Activated CD8-positive, alpha-beta T cell treated with anti-CD3 and anti-CD28 coated beads, Interleukin-2, amount 10 ng/mL, durations not matched to agents 7 days and 5 days (primary cell): ENCODE data around the gene CDCA8. TPM values are rescaled to one million over a fixed set of nuclear protein-coding genes. Genes with fewer than 3 reads are reported as not detected.
A peak's percentile ranks its signal among the peaks of the same experiment; 100 is the strongest.

ENCODE experiments used
- ATAC-seq: fragments of 150-1000 bp; cut with Tn5 transposase; one replicate; pipeline ENCODE4 v1.10.0; 2021; ENCODE audit warnings: moderate library complexity
- CTCF ChIA-PET: fragments of 350-600 bp; sonication (Branson Sonifier 250); formaldehyde crosslinking; loops from one replicate; lab custom pipeline; 2021; ENCODE audit warnings: antibody characterized with exemption; lab: Charles Lee
- POLR2A ChIA-PET: fragments of 350-600 bp; sonication (Branson Sonifier 250); formaldehyde crosslinking; loops from one replicate; lab custom pipeline; 2021; ENCODE audit warnings: antibody characterized with exemption; lab: Charles Lee
- DNase-seq: peaks from one replicate; pipeline ENCODE4 v3.0.0-alpha.2; 2020
- H3K27ac Mint-ChIP-seq: one replicate; pipeline ENCODE4 v1.8.0; 2021; ENCODE audit warnings: mild to moderate bottlenecking, mixed read lengths
- H3K27me3 Mint-ChIP-seq: one replicate; pipeline ENCODE4 v1.8.0; 2021; ENCODE audit warnings: low read depth, mixed read lengths
- H3K36me3 Mint-ChIP-seq: one replicate; pipeline ENCODE4 v1.8.0; 2021; ENCODE audit warnings: low read depth, mixed read lengths
- H3K4me1 Mint-ChIP-seq: one replicate; pipeline ENCODE4 v1.8.0; 2021; ENCODE audit warnings: low read depth, mixed read lengths
- H3K4me3 Mint-ChIP-seq: one replicate; pipeline ENCODE4 v1.8.0; 2021; ENCODE audit warnings: mild to moderate bottlenecking, mixed read lengths
- H3K9me3 Mint-ChIP-seq: one replicate; pipeline ENCODE4 v1.8.0; 2022; ENCODE audit warnings: mixed read lengths; ENCODE audit not compliant: insufficient read depth
- total RNA-seq, 2 experiments: library from RNA; stranded (reverse); gene quantifications; one replicate each; pipeline ENCODE4 v1.2.3, GENCODE V29; 2021

Gene CDCA8
- total RNA-seq, 2 experiments from 2014 or later, result 97.3 to 102 TPM

DNA sequence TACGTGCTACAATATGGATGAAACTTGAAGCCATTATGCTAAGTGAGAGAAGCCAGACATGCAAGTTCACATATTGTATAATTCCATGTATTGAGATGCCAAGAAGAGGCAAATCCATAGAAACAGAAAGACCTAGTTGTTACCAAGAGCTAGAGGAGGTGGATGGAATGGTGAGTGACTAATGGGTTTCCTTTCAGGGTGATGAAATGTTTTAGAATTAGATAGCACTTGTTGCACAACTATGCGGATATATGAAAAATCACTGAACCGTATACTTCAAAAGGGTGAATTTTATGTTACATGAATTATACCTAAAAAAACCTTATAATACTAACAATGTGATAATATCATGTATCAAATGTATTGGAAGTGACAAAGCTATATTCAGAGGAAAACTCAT, 54.5 kb downstream of the CDCA8 start:
- DNase-seq, result no peak
- ChIA-PET POLR2A (no interaction called here), CTCF (interaction anchor here (0.7 kb wide), 1 partner anchor 325 kb away, joined by 3 read pairs; no protein-coding TSS in a partner anchor)
- Mint-ChIP-seq H3K36me3 (no peaks in the 10 kb centered on the region), H3K9me3 (no peaks in the 10 kb centered on the region), H3K27ac (no peak overlapping the region), H3K27me3 (peaks cover 21% of the 10 kb centered on the region), H3K4me3 (no peak overlapping the region), H3K4me1 (no peaks in the 10 kb centered on the region)
- no peak for ATAC-seq

DNA sequence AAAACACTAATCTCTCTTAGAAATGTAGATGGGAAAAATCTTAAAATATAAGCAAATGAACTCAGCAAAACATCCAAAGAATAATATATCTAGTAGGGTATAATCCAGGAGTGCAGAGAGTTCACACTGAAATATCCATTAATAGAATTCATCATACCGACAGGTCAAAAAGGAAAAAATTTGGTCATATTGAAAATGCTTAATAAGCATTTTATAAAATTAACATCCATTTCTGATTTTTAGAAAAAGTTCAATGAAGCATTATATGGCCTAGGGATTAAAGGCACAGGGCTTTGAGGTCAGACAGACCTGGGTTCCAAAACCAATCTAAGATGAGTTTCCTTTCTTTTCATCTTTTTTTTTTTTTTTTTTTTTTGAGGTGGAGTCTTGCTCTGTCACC, 56.2 kb downstream of the CDCA8 start:
- ChIA-PET CTCF (no interaction called here), POLR2A (no interaction called here)
- Mint-ChIP-seq H3K36me3 (no peaks in the 10 kb centered on the region), H3K4me1 (peaks cover 6% of the 10 kb centered on the region), H3K4me3 (no peak overlapping the region), H3K27me3 (peaks cover 29% of the 10 kb centered on the region), H3K9me3 (no peaks in the 10 kb centered on the region), H3K27ac (no peak overlapping the region)
- no peak for ATAC-seq
- no peak for DNase-seq

DNA sequence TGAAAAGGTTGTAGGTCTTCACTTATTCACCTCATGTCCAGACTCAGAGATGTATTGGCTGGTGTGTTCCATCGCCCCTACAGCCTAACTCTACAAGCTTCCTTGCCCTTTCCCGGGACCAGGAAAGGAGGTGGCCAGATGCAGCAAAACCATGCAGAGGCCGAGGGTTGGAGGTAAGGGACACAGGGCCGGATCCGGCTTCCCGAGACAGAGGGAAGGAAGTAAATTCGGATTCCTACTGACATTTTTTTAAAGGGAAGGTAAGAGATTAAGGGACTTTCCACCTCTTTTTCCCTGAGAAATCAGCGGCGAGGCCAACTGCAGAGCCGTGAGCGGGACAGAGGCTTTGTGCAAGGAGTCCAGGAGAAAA, 59.9 kb downstream of the CDCA8 start:
- ATAC-seq, result no peak
- no peak for DNase-seq
- Mint-ChIP-seq H3K4me3 (peak overlapping the region; percentile 42), H3K36me3 (no peaks in the 10 kb centered on the region), H3K9me3 (no peaks in the 10 kb centered on the region), H3K4me1 (peaks cover 7% of the 10 kb centered on the region), H3K27me3 (peaks cover 44% of the 10 kb centered on the region), H3K27ac (no peak overlapping the region)
- POLR2A ChIA-PET, result no interaction called here
- CTCF ChIA-PET, result no interaction called here

DNA sequence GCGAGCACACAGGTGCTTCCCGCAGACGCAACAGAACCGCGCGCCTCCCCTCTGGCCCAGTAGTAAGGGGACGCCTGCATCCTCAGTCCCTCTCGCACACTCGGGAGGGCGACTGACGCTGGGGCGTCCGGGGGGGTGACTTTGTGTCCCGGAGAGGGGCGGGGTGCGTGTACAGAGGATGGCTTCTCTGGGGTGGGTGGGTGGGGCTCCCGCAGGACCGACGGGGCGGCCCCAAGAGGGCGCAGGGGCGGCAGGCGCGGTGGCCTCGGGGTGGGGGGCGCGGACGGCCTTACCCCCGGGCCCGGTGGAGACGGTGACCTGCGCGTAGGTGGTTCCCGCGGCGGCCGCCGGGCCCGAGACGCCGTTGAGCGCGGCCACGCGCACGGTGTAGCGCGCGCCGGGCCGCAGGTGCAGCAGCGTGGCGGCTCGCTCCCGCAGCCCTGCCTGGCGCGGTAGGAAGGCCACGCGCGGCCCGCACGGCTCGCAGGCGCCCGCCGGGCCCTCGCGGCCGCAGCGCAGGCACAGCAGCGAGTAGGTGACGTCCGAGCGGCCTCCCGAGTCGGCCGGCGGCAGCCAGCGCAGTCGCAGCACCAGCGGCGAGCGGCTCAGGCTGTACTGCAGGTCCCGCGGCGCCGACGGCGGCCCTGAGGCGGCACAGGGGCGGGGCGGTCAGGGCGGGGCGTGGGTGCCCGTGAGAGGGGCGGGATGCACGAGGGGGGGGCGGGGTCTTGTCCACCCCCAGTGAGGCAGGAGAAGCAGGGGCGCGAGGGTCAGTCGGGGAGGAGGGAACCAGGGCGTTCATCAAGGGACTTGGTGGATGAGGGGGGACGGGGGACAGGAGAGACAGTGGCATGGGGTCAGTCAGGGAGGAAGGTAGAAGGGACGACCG, 60.5 kb downstream of the CDCA8 start:
- H3K27me3 Mint-ChIP-seq, result peaks cover 41% of the 10 kb centered on the region
- peak overlapping the region; percentile 42 for H3K4me3 Mint-ChIP-seq
- POLR2A ChIA-PET, result no interaction called here
- ATAC-seq, result peak; percentile 75
- H3K4me1 Mint-ChIP-seq, result peaks cover 7% of the 10 kb centered on the region
- no peaks in the 10 kb centered on the region for H3K9me3 Mint-ChIP-seq
- no peaks in the 10 kb centered on the region for H3K36me3 Mint-ChIP-seq
- no peak for DNase-seq
- CTCF ChIA-PET, result no interaction called here
- H3K27ac Mint-ChIP-seq, result no peak overlapping the region

DNA sequence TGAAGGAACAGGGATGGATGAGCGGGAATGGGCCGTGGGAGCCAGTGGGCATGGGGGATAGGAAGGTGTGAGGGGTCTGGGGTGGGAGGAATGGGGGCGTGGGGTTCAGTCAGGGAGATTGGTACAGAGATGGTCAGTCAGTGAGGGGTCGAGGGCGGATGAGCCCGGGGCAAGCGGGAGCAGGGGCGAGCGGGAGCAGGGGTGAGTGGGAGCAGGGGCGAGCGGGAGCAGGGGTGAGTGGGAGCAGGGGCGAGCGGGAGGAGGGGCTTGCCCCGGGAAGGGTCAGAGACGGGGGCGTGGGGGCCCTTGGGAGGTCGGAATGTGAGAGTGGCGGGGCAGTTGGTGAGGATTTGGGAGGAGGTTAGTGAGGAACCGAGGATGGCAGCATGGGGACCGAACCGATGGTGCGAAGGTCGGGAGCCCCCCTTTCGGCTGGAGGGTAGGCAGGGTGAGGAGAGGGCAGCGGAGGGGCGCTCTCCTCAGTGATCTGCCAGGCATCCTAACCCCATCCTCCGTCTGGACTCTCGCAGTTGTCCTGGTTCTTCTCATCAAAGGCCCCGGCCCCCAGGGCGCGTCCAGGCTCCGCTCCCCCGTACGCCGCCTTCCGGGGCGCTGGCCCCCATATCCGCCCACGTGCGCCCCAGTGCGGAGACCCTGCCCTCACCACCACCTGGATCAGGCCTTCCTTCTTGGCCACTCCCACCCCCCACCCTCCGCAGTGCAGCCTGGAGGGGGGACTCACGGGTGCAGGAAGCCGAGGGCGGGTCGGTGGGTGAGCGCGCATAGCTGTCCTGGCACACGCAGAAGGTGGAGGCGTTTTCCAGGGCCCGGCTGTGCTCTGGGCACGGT, 61.4 kb downstream of the CDCA8 start:
- Mint-ChIP-seq H3K27me3 (peaks cover 41% of the 10 kb centered on the region), H3K4me1 (peaks cover 7% of the 10 kb centered on the region), H3K4me3 (peak overlapping the region; percentile 19), H3K9me3 (no peaks in the 10 kb centered on the region), H3K27ac (no peak overlapping the region), H3K36me3 (no peaks in the 10 kb centered on the region)
- ChIA-PET CTCF (no interaction called here), POLR2A (no interaction called here)
- DNase-seq (no peak), ATAC-seq (no peak)

DNA sequence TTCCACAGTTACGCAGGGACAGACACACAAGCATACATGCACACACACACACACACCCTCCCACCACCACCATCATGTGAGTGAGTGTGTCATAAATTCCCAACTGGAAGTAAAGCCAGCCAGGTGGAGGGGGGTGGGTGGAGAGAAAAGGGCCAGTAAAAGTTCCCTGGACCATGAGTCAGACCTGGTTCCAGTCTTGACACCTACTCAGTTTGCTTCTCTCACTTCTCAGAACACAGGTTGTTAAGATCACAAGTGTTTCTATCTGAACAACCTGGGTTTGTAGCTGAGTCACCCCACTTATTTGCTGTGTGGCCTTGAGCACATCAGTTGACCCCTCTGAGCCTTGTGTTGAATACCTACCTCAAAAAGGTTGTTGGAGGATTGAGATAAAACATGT, 63.0 kb downstream of the CDCA8 start:
- Mint-ChIP-seq H3K27me3 (peaks cover 39% of the 10 kb centered on the region), H3K4me3 (no peak overlapping the region), H3K36me3 (no peaks in the 10 kb centered on the region), H3K27ac (no peak overlapping the region), H3K9me3 (no peaks in the 10 kb centered on the region), H3K4me1 (peaks cover 7% of the 10 kb centered on the region)
- ATAC-seq (no peak), DNase-seq (no peak)
- CTCF ChIA-PET, result interaction anchor here (1.3 kb wide), 1 partner anchor 10 kb away, joined by 4 read pairs; the partner anchor contains the start of gene EPHA10
- POLR2A ChIA-PET, result no interaction called here

DNA sequence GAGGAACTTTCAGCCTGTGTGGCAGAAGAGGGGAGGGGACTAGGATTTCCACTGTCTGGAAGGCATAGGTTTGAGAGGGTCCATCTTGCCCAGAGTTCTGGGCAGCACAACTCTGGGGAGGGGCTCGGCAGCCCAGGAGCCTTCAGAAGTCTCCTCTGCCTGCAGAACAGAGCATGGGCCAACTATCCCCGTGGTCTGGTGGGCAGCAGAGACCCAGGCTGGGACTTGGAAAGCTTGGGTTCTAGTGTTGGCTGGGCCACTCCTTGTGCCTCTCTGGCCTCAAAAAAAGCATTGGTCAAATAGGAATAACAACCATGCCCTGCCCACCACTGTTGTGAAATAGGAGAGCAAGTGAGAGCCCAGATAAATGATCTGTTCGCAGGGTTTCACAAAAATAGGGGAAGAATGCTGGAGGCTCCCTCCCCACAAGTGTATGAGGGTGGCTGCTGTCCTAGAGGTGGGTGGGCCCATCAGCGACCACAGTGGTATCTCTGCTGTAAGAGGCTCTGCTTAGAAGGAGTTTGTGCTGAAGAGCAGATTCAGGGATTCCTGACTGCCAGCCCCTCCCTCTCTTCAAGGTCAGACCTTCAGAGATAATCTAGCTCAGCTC, 63.7 kb downstream of the CDCA8 start:
- DNase-seq (no peak), ATAC-seq (no peak)
- Mint-ChIP-seq H3K9me3 (no peaks in the 10 kb centered on the region), H3K27me3 (peaks cover 39% of the 10 kb centered on the region), H3K4me3 (no peak overlapping the region), H3K27ac (no peak overlapping the region), H3K4me1 (peaks cover 7% of the 10 kb centered on the region), H3K36me3 (no peaks in the 10 kb centered on the region)
- ChIA-PET CTCF (interaction anchor here (1.3 kb wide), 1 partner anchor 10 kb away, joined by 4 read pairs; the partner anchor contains the start of gene EPHA10), POLR2A (no interaction called here)

Other genes starting within 250 kb of the CDCA8 start
- 10 to 100 TPM; 15.1 to 17.8 TPM for gene ZC3H12A, start 217.9 kb upstream of the CDCA8 start, total RNA-seq
- gene MEAF6, start 177.8 kb upstream of the CDCA8 start, total RNA-seq, result 10 to 100 TPM; 70.8 to 73.0 TPM
- 10 to 100 TPM; 24.1 to 27.7 TPM for gene SNIP1, start 138.2 kb upstream of the CDCA8 start, total RNA-seq
- not detected for gene DNALI1, start 135.6 kb upstream of the CDCA8 start, total RNA-seq
- gene GNL2, start 96.6 kb upstream of the CDCA8 start, total RNA-seq, result 10 to 100 TPM; 50.8 to 54.4 TPM
- gene RSPO1, start 57.6 kb upstream of the CDCA8 start, total RNA-seq, result not detected
- not detected for gene EPHA10, start 72.6 kb downstream of the CDCA8 start, total RNA-seq
- 1 to 10 TPM; 1.2 to 2.5 TPM for gene MANEAL, start 101.3 kb downstream of the CDCA8 start, total RNA-seq
- gene C1orf122, start 115.3 kb downstream of the CDCA8 start, total RNA-seq, result 10 to 100 TPM; 19.1 to 22.2 TPM
- 10 to 100 TPM; 17.1 to 17.3 TPM for gene YRDC, start 115.7 kb downstream of the CDCA8 start, total RNA-seq
- gene MTF1, start 167.1 kb downstream of the CDCA8 start, total RNA-seq, result 10 to 100 TPM; 22.4 to 27.7 TPM